Smooth muscle cell (in vitro differentiated cells): Measurements from ENCODE around the gene CALHM2. TPM values are rescaled to one million over a fixed set of nuclear protein-coding genes. Genes with fewer than 3 reads are reported as not detected.

ENCODE experiments used
- DNase-seq: peaks from one replicate; lab custom pipeline; 2025; ENCODE audit not compliant: unreplicated experiment; lab: John Stamatoyannopoulos, UW
- H2AFZ ChIP-seq: fragments of 200-600 bp; sonication (generic); 2 replicates; pipeline ENCODE4 v1.6.0; 2016; ENCODE audit warnings: antibody characterized with exemption, low read depth, mild to moderate bottlenecking
- H3F3A ChIP-seq: fragments of 200-600 bp; sonication (generic); 2 replicates; pipeline ENCODE4 v1.6.0; 2017; ENCODE audit warnings: antibody characterized with exemption, low read depth
- H3K27ac ChIP-seq: fragments of 200-600 bp; sonication (generic); 2 replicates; pipeline ENCODE4 v1.5.1; 2016; ENCODE audit warnings: low read depth, mild to moderate bottlenecking
- H3K27me3 ChIP-seq: fragments of 200-600 bp; sonication (generic); 2 replicates; pipeline ENCODE4 v1.6.1; 2016; ENCODE audit warnings: low read depth, mild to moderate bottlenecking
- H3K36me3 ChIP-seq: fragments of 200-600 bp; sonication (generic); 2 replicates; pipeline ENCODE4 v1.5.1; 2016; ENCODE audit warnings: low read depth
- H3K4me1 ChIP-seq: fragments of 200-600 bp; sonication (generic); 2 replicates; pipeline ENCODE4 v1.5.1; 2016; ENCODE audit warnings: low read depth
- H3K4me2 ChIP-seq: fragments of 200-600 bp; sonication (generic); 2 replicates; pipeline ENCODE4 v1.6.0; 2016; ENCODE audit warnings: mild to moderate bottlenecking
- H3K4me3 ChIP-seq: fragments of 200-600 bp; sonication (generic); 2 replicates; pipeline ENCODE4 v1.5.1; 2016; ENCODE audit warnings: mild to moderate bottlenecking
- H3K79me2 ChIP-seq: fragments of 200-600 bp; sonication (generic); 2 replicates; pipeline ENCODE4 v1.6.0; 2016; ENCODE audit warnings: low read depth, mild to moderate bottlenecking
- H3K9ac ChIP-seq: fragments of 200-600 bp; sonication (generic); 2 replicates; pipeline ENCODE4 v1.6.0; 2016; ENCODE audit warnings: low read depth
- H3K9me3 ChIP-seq: fragments of 200-600 bp; sonication (generic); replicated peaks from 2 replicates; pipeline ENCODE4 v1.5.1; 2016; ENCODE audit warnings: low read depth
- H4K20me1 ChIP-seq: fragments of 200-600 bp; sonication (generic); 2 replicates; pipeline ENCODE4 v1.6.0; 2016; ENCODE audit warnings: low read depth
- WGBS: methylation state at CpG from one replicate; pipeline ENCODE4 v1.1.7; 2016; ENCODE audit warnings: low lambda C conversion rate; 5-methylcytosine and 5-hydroxymethylcytosine counted together
- polyA plus RNA-seq: library from polyadenylated mRNA; unstranded; fragments of >200 nt; fragmentation: Nextera tagmentation; extraction: Ambion mirVana; gene quantifications from 2 replicates; pipeline ENCODE4 v1.2.1, GENCODE V29; 2016
- total RNA-seq: library from RNA; depleted of rRNA; stranded (reverse); fragments of >200 nt; gene quantifications from 2 replicates; pipeline ENCODE4 v1.2.3, GENCODE V29; 2014
- TF ChIP-seq, protein P1 (sequence below): fragments of 200-600 bp; sonication (generic); IDR thresholded peaks from 2 replicates; pipeline ENCODE4 v1.5.1; 2017; ENCODE audit warnings: borderline replicate concordance, mild to moderate bottlenecking, antibody characterized with exemption; ENCODE audit not compliant: insufficient read depth, poor library complexity, severe bottlenecking

The CALHM2 gene
- total and polyA plus RNA-seq, 2 experiments from 2014 or later = 3.1 to 8.6 TPM

DNA sequence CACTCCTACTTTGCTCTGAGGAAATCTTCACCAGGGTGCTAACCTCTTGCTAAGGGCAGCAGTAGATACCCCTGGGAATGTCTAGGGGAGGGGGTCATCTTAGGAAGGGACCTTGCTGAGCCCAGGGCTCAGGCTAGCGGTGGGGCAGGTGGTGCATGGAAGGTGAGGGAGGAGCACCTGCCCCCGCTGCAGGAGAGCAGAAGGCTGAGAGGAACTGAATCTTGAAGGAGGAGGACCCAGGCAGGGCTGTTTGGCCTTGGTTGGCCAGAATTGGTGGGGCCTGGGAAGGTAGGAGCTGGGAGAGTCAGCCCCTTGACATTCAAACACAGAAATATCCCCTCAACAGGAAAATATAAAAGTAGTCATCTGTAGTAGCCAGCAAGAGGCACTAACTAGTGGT lies 19.8 kb upstream of the CALHM2 start:
- Histone ChIP-seq H3K79me2 (no peaks in the 10 kb centered on the region), H3K27me3 (no peaks in the 10 kb centered on the region), H3K9me3 (no peaks in the 10 kb centered on the region), H3K27ac (no peak overlapping the region), H3K4me3 (no peak overlapping the region), H3K36me3 (no peaks in the 10 kb centered on the region), H3F3A (no peaks in the 10 kb centered on the region), H3K9ac (no peak overlapping the region), H4K20me1 (no peaks in the 10 kb centered on the region), H3K4me2 (no peak overlapping the region), H2AFZ (no peak overlapping the region), H3K4me1 (peaks cover 6% of the 10 kb centered on the region)
- DNase-seq = no peak
- TF ChIP-seq, protein P1, sequence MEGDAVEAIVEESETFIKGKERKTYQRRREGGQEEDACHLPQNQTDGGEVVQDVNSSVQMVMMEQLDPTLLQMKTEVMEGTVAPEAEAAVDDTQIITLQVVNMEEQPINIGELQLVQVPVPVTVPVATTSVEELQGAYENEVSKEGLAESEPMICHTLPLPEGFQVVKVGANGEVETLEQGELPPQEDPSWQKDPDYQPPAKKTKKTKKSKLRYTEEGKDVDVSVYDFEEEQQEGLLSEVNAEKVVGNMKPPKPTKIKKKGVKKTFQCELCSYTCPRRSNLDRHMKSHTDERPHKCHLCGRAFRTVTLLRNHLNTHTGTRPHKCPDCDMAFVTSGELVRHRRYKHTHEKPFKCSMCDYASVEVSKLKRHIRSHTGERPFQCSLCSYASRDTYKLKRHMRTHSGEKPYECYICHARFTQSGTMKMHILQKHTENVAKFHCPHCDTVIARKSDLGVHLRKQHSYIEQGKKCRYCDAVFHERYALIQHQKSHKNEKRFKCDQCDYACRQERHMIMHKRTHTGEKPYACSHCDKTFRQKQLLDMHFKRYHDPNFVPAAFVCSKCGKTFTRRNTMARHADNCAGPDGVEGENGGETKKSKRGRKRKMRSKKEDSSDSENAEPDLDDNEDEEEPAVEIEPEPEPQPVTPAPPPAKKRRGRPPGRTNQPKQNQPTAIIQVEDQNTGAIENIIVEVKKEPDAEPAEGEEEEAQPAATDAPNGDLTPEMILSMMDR = no peak
- 88% methylated on average over 2 of the region's 2 CpGs for WGBS

DNA sequence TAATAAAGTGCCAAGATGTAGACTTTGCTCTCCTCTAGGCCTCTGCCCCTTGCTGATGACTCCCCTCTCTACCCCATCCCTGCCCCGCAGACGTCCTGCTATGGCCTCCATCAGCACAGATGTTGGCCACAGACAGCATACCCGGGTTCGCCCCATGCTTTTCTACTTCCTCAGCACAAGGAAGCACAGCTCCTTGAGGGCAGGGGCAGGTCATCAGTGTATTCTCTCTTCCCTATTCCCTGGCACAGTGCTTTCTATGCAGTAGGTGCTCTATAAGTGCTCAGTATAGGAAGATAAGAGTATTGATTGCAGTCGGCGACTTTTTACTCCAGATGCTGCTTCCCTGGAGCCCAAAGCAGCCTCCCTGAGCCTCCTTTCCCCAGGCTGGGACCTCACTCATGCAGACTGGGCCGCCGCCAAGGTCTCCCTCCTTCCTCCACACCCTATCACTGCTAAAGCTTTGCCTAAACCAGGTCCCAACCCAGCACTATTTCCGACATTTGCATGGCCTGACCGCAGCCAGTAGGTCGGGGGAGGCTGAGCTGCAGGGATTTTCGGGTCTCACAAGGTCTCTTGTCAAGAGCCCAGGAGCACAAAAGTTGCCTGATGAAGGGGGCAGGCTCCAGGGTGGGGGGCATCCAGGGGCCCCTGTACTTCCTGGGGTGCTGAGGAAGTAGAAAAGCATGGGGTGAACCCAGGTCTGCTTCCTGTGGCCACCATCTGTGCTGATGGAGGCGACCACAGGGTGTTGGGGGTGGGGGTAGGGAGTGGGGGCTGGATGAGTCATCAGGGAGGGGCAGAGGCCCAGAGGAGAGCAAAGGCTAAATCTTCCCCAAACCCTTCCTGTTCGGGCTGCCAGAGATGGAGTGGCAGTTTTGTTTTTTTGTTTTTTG lies 18.8 kb upstream of the CALHM2 start:
- Histone ChIP-seq H3K36me3 (no peaks in the 10 kb centered on the region), H2AFZ (no peak overlapping the region), H3K4me1 (peaks cover 3% of the 10 kb centered on the region)

DNA sequence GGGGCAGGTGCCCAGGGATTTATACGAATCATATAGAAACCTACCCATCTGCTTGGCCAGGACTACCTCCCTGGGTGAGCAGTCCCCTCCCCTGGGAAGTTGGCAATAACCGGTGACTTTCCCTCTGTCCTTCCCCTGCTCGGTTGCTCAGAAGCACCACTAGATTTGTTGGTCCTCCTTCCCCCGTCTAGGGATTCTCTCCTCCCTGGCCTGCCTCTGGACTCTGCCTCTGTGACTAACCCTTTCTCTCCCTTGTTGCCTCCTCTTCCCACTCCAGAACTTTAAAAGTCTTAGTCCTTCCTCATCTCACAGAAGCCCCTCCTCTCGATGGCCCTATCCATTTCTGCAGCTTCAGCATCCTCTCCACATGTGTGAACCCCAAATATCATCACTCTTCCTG lies 17.0 kb upstream of the CALHM2 start:
- WGBS = 88% methylated on average over 5 of the region's 5 CpGs
- TF ChIP-seq, protein P1 = no peak
- no peak overlapping the region for H2AFZ ChIP-seq

More for the DNA sequence above, 18.8 kb upstream of the CALHM2 start:
- Histone ChIP-seq H3K27ac (no peak overlapping the region), H3K9me3 (no peaks in the 10 kb centered on the region), H3K4me2 (peak overlapping the region; percentile 17), H3K79me2 (no peaks in the 10 kb centered on the region), H3K9ac (no peak overlapping the region), H3K27me3 (no peaks in the 10 kb centered on the region), H3F3A (no peaks in the 10 kb centered on the region), H3K4me3 (no peak overlapping the region), H4K20me1 (no peaks in the 10 kb centered on the region)
- no peak for DNase-seq
- WGBS = 60% methylated on average over 14 of the region's 14 CpGs
- TF ChIP-seq, protein P1 = no peak

More for the DNA sequence above, 17.0 kb upstream of the CALHM2 start:
- H3K9ac ChIP-seq = no peak overlapping the region
- H4K20me1 ChIP-seq = no peaks in the 10 kb centered on the region
- H3K4me1 ChIP-seq = peaks cover 3% of the 10 kb centered on the region
- no peaks in the 10 kb centered on the region for H3K9me3 ChIP-seq
- no peaks in the 10 kb centered on the region for H3K27me3 ChIP-seq
- H3K4me3 ChIP-seq = no peak overlapping the region
- no peaks in the 10 kb centered on the region for H3F3A ChIP-seq
- H3K27ac ChIP-seq = no peak overlapping the region
- H3K36me3 ChIP-seq = no peaks in the 10 kb centered on the region
- H3K4me2 ChIP-seq = no peak overlapping the region
- H3K79me2 ChIP-seq = no peaks in the 10 kb centered on the region
- no peak for DNase-seq
